Effector CD4-positive, alpha-beta T cell (primary cell): ENCODE data around the gene CDK16.
A peak's percentile ranks its signal among the peaks of the same experiment; 100 is the strongest.

Experiments
- DNase-seq: peaks from one replicate; pipeline ENCODE4 v3.0.0-alpha.2; 2020
- total RNA-seq: gene quantifications from one replicate; lab custom pipeline; 2026; lab: John Stamatoyannopoulos, UW

Gene CDK16
- 105 reads per million, percentile 83 among the genes with 10 or more reads in this experiment for total RNA-seq

DNA sequence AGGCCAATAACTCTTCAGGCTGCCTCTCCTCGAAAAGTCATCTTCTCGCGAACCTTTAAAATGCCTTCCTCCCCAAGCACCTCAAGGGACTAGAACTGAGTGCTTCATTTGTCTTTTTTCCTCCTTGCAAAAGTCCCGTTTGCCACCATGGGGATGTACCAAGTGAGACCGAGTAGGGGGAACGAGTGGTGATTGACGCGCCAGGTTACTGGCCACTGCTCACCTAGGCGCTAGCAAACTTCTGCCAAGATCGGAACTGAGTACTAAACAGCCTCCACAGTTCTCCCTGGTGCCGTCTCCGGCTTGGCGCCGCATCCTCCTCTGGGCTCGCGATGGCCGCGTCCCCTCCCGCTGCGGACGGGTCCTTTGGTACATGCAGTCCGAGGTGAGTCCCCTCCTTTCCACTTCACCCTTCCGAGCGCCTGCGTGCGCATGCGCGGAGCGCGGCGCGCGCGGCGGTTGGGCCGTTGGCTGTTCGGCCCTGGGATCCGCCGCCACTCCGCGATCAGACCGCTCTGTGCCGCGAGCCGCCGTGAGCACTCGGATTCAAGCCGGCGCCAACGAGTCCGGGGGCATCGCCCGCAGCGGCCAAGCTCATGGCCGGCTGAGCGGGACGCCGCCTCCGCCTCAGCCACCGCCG, at the start of gene CDK16:
Gene CDK16, plus strand, starts transcription at position 402 of the 640 bp plus-strand sequence. CDS start 4,877 bp downstream, outside the sequence.
- peak; percentile 70 for DNase-seq

DNA sequence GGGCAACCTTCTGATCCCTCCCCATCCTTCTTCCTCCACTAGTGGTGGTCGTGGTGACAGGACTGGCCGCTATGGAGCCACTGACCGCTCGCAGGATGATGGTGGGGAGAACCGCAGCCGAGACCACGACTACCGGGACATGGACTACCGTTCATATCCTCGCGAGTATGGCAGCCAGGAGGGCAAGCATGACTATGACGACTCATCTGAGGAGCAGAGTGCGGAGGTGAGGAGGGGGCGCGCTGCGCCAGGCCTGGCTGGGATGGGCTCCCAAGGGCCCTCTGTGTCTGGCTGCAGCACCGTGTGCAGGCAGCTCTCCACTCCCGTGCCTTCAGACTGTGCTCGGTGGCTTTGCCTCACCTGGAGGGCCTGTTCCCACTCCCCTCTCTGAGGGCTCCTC, 49.2 kb upstream of the CDK16 start:
- no peak for DNase-seq

DNA sequence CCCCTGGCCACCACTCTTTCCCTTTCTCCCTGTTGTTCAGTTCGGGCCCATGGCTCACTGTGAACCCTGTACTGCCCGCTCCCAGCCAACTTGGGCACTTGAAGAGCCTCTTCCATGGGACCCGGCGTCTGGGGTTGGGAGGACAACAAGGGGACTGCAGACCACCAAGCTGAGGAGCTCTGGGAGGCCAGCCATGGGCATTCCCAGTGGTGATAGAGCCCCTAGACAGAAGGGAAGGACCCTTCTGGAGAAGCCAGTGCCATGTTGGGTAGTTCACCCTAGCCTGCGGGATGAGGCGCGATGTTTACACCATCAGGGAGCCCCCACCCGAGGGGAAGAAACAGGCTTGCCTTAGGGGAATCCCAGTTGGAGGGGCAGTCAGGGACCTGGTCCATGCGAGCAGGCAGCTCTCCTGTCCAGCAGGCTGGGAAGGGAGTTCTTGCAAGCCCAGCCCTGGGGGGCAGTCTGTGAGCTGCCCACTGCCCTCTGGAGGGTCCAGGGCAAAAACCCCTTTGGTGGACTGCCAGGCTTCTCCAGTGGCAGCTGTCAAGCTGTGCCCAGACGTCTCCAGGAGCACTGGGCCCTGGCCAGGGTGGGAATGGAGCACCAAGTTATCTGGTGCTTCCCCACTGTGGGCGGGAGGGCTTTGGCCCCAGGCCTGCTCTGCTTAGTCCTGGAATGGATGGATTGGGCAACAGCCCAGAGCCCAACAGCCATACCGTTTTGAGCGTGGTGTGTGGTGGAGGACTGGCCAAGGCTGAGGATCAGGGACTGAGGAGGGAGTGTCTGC, 48.6 kb upstream of the CDK16 start:
- DNase-seq, result no peak

DNA sequence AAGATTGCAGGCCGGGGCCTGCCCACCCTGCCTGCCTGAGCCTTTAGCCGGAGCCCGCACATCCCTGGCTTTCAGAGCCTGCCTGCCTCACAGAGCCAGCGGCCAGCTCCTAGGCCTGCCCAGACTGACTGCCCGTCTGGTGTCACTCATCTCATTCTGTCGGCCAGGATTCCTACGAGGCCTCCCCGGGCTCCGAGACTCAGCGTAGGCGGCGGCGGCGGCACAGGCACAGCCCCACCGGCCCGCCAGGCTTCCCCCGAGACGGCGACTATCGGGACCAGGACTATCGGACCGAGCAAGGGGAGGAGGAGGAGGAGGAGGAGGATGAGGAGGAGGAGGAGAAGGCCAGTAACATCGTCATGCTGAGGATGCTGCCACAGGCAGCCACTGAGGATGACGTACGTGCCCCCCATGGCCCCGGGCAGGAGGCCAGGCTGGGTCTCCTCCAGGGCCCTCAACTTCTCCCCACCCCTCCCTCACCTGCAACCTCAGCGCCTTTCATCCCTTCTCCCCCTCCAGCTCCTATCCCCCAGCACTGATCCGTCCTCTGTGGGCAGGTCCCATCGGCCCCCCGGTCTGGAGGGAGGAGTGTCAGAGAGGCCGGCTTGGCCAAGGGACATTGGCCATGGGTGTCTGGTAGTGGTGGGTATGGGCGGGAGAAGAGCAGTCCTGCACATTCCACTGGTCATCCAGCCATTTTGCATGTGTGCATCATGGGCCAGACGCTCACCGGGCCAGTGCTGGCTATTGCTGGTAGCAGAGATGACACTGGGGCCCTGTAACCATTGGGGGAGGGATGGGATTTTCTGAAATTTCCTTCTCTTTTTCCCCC, 47.4 kb upstream of the CDK16 start:
- DNase-seq, result no peak

DNA sequence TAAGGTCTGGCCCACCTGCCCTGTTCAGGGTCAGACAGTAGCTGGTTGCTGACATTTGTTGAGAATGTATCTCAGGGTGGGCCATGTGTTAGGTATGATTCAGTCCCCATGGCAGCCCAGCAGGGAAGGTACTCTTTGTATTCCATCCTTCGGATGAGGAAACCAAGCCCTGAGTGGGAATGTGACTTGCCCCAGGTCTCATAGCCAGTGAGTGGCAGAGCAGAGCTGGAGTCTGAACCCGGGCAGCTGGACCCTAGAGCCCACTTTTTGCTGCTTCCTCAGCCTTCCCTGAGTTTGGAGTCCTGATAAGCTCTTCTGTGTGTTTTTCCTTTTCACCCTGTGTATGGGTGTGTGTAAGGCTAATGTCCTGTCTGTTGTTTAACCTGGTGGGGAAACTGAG, 46.5 kb upstream of the CDK16 start:
- DNase-seq, result no peak

DNA sequence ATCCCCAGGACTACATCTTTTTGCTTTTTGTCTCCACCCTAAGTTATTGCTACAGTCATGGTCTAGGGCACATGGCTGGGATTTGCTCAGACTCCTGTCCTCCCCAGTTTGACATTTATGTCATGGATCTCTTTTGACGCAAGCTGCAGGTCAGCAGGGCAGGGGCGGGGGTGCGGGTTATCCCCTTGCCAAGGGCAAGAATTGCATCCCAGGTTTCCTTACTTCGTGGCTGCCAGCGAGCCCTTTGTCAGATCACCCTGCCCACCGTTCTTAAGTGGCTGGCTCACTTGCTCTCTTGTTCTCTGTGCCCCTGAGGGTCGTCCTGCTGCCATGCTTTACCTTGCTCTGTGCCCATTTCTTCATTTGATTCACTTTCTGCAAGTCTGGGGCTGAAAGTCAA, 45.9 kb upstream of the CDK16 start:
- no peak for DNase-seq

DNA sequence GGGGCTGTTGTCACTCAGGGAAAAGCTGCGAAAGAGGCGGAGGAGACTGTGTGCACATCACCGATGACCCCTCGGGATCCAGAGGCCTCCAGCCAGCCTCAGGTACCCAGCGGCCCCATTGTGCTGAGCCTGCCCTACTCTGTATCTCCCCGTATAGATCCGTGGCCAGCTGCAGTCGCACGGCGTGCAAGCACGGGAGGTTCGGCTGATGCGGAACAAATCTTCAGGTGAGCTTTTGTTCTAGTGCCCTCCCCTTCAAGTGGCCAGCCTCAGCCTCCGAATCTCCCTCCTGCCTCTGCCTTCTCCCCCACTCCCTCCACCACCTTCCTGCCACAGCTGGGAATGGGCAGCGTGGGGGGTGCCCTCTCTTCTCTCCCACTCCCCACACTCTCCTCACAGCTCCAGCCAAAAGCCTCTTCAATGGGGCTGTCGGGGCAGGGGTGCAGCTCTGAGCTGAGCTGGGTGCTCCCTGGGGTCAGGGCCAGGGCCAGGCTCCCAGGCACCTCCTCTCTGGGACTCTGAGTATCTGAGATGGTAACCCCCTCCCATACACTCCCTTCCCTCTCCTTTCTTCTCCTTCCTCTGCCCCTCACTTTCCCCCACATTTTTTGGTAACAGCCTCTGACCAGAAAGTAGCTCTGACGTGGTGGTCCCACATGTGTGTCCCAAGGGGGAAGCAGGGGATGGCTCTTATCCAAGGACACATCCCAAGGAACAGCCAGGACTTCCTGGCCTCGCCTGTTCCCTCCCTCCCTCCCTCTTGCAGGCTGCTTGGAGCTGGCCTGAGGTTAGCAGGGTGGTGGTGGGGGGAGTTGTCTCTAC, 45.3 kb upstream of the CDK16 start:
- no peak for DNase-seq

DNA sequence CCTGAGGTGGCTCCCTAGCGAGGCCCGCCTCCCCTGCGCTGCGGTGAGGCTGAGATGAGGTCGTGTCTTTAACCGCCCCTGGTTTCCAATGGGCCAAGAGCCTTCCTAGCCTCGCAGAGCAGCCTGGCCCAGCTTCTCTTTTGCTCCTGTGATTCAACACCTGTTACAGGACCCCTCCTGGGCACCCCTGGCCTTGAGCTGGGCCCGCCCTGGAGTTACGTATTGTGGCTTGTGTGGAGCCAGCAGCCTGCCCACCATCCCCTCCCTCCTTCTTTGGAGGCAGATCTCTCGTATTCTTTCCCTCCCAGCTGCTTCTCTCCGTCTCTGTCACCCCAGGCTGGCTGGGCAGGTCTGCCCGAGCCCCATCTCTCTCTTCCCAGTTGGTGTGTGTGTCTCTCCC, 44.1 kb upstream of the CDK16 start:
- DNase-seq, result no peak

DNA sequence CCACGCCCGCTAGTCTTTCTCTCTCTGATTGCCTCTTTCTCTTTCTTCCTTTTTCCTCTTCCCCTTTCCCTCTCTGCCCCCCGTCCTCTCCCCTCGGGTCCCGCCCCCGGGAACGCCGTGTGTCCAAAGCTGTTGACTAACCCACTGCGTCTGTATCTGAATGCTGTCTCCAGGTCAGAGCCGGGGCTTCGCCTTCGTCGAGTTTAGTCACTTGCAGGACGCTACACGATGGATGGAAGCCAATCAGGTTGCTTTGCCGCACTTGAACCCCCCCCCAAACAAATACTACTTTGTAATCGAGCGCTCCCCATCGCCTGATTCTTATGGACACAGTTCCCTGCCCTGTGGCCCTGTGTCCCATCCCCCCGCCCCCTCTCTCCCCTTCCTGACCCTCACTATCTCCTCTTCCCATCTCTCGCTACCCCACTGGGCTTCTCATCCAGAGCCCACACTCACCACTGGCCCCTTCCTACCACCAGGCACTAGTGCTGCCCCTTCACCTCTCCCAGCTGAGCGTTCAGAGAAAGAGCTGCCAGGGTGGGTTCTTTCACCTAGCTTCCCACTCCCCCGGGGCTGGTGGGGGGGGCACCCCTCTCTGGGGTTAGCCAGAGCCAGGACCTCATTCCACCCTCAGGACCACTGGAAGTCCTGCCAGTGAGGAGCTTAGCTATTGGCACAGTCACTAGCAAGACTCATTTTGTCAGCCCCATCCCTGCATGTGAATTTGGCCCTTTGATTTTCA, 43.5 kb upstream of the CDK16 start:
- no peak for DNase-seq

DNA sequence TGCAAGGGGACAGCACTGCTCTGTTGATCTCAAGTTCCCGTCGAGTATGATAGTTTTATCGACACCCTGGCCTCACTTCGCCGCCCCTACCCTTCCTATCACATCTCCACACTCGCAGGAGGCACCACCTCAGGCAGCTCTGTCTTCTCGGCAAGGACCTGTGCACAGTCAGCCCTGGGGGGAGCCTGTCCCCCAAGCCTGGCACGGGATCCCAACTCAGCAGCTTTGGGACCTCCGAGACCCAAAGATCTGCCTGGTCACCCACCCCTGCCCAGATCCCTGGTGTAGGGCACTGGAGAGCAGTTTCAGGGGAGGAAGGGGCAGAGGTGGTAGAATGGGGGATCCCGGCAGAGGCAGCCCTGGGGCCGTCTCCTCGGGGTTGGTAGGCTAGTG, 42.9 kb upstream of the CDK16 start:
- no peak for DNase-seq

DNA sequence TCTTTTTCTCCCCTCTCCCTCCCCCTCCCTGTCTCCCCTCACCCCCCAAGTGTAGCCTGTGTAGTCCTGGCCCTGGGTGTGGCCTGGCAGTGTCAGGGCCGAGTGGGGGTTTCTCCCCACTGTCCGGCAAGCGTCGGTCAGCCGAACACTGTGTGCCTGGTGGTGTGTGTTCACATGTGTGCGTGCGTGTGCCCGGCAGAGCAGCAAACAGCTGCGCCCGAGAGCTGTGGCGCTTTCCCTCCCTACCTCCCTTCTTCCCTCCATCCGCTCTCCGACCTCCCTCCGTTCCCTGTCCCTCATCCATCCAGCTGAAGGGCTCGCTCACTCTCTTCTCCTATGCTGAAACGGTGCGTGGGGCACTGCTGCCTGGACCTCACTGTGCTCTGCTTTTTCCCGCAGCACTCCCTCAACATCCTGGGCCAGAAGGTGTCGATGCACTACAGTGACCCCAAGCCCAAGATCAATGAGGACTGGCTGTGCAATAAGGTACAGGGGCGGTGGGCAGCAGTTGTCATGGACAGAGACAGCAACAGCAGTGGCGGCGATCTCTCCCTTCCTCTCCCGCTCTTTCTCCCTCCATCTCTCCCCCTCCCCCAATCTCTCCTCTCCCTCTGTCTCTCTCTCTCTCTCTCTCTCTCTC, 42.3 kb upstream of the CDK16 start:
- DNase-seq, result no peak

DNA sequence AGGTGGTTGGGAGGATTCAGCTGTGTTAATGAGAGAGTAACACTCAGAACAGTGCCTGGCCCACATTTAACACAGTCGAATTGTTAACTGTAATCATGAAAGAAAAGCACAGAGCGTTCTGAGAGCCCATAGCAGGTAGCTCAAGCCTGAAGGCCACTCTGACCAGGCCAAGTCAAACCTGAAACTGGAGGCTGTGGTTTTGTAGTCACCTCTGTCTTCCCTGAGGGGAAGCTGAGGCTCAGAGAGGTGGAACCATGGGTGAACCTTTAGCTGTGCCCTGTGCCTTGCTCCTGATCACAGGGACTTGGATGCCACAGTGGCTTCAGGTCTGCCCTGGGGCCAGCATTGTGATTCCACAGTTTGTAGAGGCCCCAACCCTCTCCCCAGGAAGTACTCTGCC, 41.4 kb upstream of the CDK16 start:
- DNase-seq, result no peak

DNA sequence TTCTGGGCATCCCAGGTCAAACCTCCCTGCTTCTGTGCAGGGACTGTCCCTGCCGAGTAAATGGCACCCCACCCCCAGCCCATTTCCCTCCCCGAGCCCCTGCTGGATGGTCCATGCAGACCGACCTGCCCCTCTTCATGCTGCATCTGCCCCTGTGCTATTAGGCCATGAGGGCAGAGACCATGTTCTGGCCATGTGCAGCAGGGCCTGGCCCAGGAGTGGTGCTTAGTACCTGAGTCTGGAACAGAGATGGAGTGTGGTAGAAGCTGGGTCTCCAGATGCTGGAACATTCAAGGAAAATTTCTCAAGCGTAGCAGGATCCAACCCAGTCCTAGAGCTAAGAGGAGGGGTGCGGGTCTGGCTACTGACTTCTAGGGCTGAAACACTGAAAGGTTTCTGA, 40.1 kb upstream of the CDK16 start:
- no peak for DNase-seq

DNA sequence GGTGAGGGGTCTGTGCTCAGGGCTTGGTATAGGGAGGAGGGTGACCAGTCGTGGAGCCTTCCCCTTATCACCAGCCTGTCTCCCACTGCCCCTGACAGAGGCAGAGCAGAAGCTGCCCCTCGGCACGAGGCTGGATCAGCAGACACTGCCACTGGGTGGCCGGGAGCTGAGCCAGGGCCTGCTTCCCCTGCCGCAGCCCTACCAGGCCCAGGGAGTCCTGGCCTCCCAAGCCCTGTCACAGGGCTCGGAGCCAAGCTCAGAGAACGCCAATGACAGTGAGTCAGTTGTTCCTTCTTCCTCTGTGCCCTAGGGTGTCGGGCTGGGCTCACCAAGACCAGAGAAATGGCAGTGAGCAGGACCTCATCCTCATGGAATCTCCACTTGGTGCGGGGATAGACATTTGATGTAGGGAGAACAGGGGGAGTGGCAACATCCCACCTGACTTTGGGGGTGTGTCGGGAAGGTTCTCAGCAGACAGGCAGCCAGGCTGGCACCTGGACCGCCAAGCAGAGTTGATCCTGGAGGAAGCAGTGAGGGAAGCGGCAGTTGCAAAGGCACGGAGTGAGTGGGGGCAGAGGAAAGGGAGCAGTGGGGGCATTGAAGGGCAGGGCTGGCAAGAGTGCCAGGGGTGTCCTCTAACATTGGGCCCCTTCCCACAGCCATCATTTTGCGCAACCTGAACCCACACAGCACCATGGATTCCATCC, 39.1 kb upstream of the CDK16 start:
- DNase-seq, result no peak

DNA sequence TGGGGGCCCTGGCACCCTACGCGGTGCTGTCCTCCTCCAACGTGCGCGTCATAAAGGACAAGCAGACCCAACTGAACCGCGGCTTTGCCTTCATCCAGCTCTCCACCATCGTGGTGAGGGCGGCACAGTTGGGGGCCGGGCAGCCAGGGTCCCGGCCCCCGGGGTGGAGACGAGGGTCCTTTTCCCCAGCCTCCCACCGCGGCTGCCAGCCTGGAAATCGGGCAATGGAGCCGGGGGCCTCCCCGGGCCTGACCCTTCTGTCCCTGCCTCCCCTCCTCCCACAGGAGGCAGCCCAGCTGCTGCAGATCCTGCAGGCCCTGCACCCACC, 38.6 kb upstream of the CDK16 start:
- no peak for DNase-seq

DNA sequence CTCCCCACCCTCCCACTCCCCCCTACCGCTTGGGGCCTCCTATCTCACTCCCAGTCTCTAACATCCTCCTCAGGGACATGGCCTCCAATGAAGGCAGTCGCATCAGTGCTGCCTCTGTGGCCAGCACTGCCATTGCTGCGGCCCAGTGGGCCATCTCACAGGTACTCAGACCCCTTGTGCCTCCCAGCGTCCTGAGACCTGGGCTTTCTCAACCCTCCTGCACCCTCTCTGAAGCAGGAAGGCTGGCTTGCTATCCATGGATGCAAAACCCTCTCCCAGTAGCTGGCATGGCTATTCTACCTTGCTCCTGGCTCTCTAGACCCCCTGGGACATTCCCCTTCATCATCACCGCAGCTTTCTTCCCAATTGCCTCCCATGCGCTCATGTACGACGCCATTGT, 38.1 kb upstream of the CDK16 start:
- no peak for DNase-seq

DNA sequence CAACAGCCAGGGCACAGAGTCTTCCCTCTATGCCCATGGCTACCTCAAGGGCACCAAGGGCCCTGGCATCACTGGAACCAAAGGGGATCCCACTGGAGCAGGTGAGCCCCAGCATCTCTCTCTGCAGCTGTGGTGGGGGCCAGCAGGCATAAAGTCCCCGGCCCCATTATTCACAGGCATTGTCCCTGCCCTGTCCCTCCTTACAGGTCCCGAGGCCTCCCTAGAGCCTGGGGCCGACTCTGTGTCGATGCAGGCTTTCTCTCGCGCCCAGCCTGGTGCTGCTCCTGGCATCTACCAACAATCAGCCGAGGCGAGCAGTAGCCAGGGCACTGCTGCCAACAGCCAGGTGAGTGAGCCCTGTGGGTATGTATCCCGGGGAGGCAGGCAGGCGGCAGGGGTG, 37.2 kb upstream of the CDK16 start:
- no peak for DNase-seq

DNA sequence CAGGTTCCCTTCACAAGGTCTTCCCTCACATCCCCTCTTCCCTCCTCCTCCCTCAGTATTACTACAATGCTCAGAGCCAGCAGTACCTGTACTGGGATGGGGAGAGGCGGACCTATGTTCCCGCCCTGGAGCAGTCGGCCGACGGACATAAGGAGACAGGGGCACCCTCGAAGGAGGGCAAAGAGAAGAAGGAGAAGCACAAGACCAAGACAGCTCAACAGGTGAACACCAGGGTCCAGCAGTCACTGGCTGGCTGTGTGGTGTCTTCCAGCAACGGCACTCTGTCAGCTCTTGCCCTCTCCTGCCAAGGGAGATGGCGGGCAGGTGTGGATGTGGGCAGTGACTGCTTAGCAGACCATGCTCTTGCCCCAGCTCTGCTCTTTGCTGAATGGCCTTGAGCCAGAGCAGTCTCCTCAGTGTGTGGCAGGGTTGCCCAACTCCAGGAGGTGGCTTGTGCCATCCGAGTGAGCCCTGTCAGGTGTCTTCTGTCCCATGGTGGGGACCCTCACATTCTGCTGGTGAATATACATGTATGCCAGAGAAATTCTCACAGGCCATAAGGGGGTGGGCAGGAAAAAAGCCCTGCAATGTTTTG, 36.3 kb upstream of the CDK16 start:
- no peak for DNase-seq

DNA sequence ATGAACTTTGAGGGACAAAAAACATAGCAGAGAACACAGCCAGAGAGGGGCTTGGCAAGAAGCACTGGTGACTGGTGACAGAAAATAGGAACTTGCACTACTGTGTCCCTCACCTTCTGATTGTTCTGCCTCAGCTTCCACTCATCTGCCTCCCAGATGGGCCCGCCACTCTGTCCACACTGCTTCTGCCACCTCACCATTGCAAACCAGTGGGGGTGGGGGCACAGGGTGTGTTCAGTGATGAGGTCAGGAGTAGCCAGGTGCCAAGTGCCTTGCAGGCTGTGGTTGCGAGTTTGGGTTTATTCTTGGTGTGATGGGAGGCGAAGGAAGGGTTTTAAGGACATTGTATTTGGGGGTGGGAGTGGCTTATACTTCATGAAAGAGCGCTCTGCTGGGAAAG, 34.0 kb upstream of the CDK16 start:
- no peak for DNase-seq

DNA sequence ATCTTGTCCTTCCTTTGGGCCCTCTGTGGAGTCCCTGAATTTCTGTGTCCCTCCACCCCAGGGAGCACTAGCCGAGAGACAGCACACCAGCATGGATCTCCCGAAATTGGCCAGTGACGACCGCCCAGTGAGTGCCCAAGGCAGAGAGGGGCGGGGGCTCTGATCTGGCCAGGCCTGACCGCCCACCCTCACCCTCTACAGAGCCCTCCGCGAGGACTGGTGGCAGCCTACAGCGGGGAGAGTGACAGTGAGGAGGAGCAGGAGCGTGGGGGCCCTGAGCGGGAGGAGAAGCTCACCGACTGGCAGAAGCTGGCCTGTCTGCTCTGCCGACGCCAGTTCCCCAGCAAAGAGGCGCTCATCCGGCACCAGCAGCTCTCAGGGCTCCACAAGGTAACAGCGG, 33.2 kb upstream of the CDK16 start:
- no peak for DNase-seq
